Ovary (tissue), 9 donors: ENCODE measurements around the gene DGCR8. TPM values are rescaled to one million over a fixed set of nuclear protein-coding genes. Genes with fewer than 3 reads are reported as not detected.

ENCODE experiments used
- DNase-seq, 5 donors: peaks; one replicate each; pipeline ENCODE4 v3.0.0-alpha.2; 2019 to 2020
- H3K27ac ChIP-seq, 2 donors: fragments of 200-600 bp; one replicate each; pipeline versions ENCODE4 v1.5.1 to v1.8.0; 2019 to 2022
- H3K27me3 ChIP-seq: fragments of 200-600 bp; one replicate; pipeline ENCODE4 v1.8.0; 2022
- H3K36me3 ChIP-seq: fragments of 200-600 bp; sonication (generic); one replicate; pipeline ENCODE4 v1.5.1; 2019
- H3K4me1 ChIP-seq: one replicate; pipeline ENCODE4 v1.8.1; 2013; ENCODE audit warnings: mild to moderate bottlenecking, moderate library complexity; ENCODE audit not compliant: insufficient read depth
- H3K4me3 ChIP-seq: fragments of 200-600 bp; sonication (generic); one replicate; pipeline ENCODE4 v1.5.1; 2017
- H3K9me3 ChIP-seq, 2 donors: fragments of 200-600 bp in 1 of 2; sonication (generic) in 1 of 2; one replicate each; pipeline versions ENCODE4 v1.5.1 to v1.8.1; 2013 to 2019; ENCODE audit warnings: mild to moderate bottlenecking in 1 of 2, moderate library complexity in 1 of 2
- EP300 ChIP-seq: sonication (generic); formaldehyde crosslinking; IDR thresholded peaks from one replicate; pipeline ENCODE4 v1.6.1; 2017; ENCODE audit warnings: antibody characterized with exemption
- POLR2A ChIP-seq: fragments of 450-650 bp; IDR thresholded peaks from one replicate; pipeline ENCODE4 v1.6.1; 2017; ENCODE audit warnings: antibody characterized with exemption, mild to moderate bottlenecking, moderate library complexity
- whole genome bisulfite sequencing, 3 donors: extraction: QIAGEN DNeasy Blood & Tissue Kit in 1 of 3; methylation state at CpG; one replicate each; pipeline versions ENCODE4 v1.1.5 to v1.1.7; 2013 to 2017; 5-methylcytosine and 5-hydroxymethylcytosine counted together
- intact Hi-C, 4 donors: fragments of 100-400 bp; cut with DNase I; formaldehyde crosslinking; loops; one replicate each; pipeline versions ENCODE4 v1.11.0 to v1.15.1; 2022 to 2023
- polyA plus RNA-seq, 2 donors: library from polyadenylated mRNA; stranded (reverse); fragments of 200-250 nt in 1 of 2; fragments of 350-450 nt in 1 of 2; fragmentation: Illumina TruSeq in 1 of 2; extraction: RNeasy Lipid Tissue Mini Kit (QIAGEN cat#74804) in 1 of 2; gene quantifications; one replicate each; pipeline ENCODE4 v1.2.3, GENCODE V29; 2013 to 2014
- total RNA-seq, 7 donors: library from RNA; depleted of rRNA in 2 of 7; stranded (reverse); fragments of >200 nt in 2 of 7; fragmentation: NEBNext Ultra II Directional in 3 of 7; extraction: Animal tissue kit (Norgen Biotek cat#: 25700) in 3 of 7; gene quantifications; one replicate each; pipeline versions ENCODE4 v1.1.0 to v1.2.4, GENCODE V29; 2016 to 2023
- TF ChIP-seq, protein P1 (sequence below), 3 donors: fragments of 450-650 bp in 2 of 3; fragments of 200-600 bp in 1 of 3; IDR thresholded peaks; one replicate each; pipeline versions ENCODE4 v1.5.1 to v1.8.0; 2016 to 2022; ENCODE audit warnings: antibody characterized with exemption in 3 of 3, mild to moderate bottlenecking in 1 of 3
- donor health status: DM: no; HTN: no; CAD: no; lungs with moderate emphysema.
- donor health status: DM: no; HTN: no; CAD: no.
- donor health status: Bipolar disorder and iron deficiency.
- donor health status: DM: yes; HTN: yes; CAD: no.
- donor health status: DM: no; HTN: no; CAD: no.
- donor health status: DM: yes; HTN: yes; CAD: no.

Gene DGCR8
- total and polyA plus RNA-seq, 9 donors, result 15.9 to 46.5 (median 37.6) TPM

DNA sequence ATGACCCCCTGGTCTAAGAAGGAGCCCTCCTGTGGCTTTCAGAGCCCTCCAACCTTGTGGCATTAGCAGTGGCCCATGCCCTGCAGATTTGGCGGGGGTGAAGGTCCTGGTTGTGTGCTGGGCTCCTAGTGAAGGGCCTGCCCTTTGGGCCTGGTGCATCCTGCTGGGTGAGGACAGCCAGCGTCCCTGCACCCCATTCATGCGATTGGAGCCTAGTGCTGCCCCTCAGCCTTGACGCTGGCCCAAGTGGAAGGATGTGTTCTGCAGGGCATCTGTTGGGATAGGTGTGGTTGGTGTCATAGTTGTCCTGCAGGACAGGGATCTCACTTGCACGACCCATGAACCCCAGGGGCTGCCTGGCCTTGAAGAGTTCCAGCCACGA, 28.1 kb upstream of the DGCR8 start:
- intact Hi-C loops, result no loop called here
- Histone ChIP-seq H3K4me1 (no peaks in the 10 kb centered on the region), H3K27me3 (no peaks in the 10 kb centered on the region), H3K36me3 (no peaks in the 10 kb centered on the region), H3K27ac (no peak overlapping the region), H3K4me3 (no peak overlapping the region), H3K9me3 (no peaks in the 10 kb centered on the region)
- WGBS, 3 donors, result 91 to 93% (median 92%) methylated on average over 6 of the region's 6 CpGs
- no peak for DNase-seq
- TF ChIP-seq POLR2A, result no peak
- no peak for TF ChIP-seq EP300
- TF ChIP-seq, protein P1, sequence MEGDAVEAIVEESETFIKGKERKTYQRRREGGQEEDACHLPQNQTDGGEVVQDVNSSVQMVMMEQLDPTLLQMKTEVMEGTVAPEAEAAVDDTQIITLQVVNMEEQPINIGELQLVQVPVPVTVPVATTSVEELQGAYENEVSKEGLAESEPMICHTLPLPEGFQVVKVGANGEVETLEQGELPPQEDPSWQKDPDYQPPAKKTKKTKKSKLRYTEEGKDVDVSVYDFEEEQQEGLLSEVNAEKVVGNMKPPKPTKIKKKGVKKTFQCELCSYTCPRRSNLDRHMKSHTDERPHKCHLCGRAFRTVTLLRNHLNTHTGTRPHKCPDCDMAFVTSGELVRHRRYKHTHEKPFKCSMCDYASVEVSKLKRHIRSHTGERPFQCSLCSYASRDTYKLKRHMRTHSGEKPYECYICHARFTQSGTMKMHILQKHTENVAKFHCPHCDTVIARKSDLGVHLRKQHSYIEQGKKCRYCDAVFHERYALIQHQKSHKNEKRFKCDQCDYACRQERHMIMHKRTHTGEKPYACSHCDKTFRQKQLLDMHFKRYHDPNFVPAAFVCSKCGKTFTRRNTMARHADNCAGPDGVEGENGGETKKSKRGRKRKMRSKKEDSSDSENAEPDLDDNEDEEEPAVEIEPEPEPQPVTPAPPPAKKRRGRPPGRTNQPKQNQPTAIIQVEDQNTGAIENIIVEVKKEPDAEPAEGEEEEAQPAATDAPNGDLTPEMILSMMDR (IDR thresholded peaks at IDR 0.05), result no peak

- no peak for DNase-seq
- no peaks in the 10 kb centered on the region for H3K4me1 ChIP-seq
- no peaks in the 10 kb centered on the region for H3K36me3 ChIP-seq
- intact Hi-C loops, result no loop called here
- H3K27me3 ChIP-seq, result no peaks in the 10 kb centered on the region
- H3K27ac ChIP-seq, result no peak overlapping the region
- H3K9me3 ChIP-seq, result no peaks in the 10 kb centered on the region
- no peak for TF ChIP-seq POLR2A
- TF ChIP-seq, protein P1 (IDR thresholded peaks at IDR 0.05), result no peak
- no peak for TF ChIP-seq EP300
- 89 to 91% (median 90%) methylated on average over 26 of the region's 26 CpGs for whole genome bisulfite sequencing, 3 donors
- no peak overlapping the region for H3K4me3 ChIP-seq
Measured at GRCh38 chr22:20052309-20053259, 27.5 kb upstream of the DGCR8 start.

DNA sequence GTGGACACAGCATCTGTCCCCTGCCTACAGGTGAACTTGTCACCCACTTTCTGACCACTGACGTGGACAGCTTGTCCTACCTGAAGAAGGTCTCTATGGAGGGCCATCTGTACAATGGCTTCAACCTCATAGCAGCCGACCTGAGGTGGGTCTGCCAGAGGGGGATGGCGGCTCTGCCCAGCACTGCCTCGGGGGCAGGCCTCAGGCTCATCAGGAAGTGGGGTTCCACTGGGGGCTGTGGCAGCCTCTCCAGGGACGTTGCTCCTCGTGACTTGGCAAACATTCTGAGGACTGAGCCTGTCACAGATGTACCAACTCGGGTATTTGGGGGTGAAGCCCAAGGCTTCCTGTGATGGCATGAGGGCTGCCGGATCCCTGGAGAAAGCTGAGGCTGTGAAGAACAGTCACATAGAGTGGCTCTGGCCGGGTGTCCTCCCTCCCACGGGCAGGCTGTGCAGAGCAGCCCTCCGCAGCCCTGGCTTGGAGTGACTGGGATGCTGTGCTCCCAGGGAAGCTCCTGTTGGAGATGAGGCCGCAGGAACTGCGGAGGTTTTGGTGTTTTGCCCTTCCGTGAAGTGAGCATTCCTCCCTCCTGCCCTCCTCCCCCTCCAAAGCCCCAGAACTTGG, 26.5 kb upstream of the DGCR8 start:
- no peak for DNase-seq
- WGBS, 3 donors, result 80 to 82% (median 80%) methylated on average over 14 of the region's 14 CpGs
- H3K27ac ChIP-seq, result no peak overlapping the region
- intact Hi-C loops, result no loop called here
- no peak overlapping the region for H3K4me3 ChIP-seq
- no peaks in the 10 kb centered on the region for H3K4me1 ChIP-seq
- H3K9me3 ChIP-seq, result no peaks in the 10 kb centered on the region
- H3K36me3 ChIP-seq, result no peaks in the 10 kb centered on the region
- no peaks in the 10 kb centered on the region for H3K27me3 ChIP-seq
- TF ChIP-seq EP300 (no peak), POLR2A (no peak)
- TF ChIP-seq, protein P1 (IDR thresholded peaks at IDR 0.05), result no peak

- Histone ChIP-seq H3K4me1 (no peaks in the 10 kb centered on the region), H3K9me3 (no peaks in the 10 kb centered on the region), H3K4me3 (no peak overlapping the region), H3K27ac (no peak overlapping the region), H3K27me3 (no peaks in the 10 kb centered on the region), H3K36me3 (no peaks in the 10 kb centered on the region)
- TF ChIP-seq, protein P1 (IDR thresholded peaks at IDR 0.05), result no peak
- TF ChIP-seq POLR2A (no peak), EP300 (no peak)
- DNase-seq, result no peak
- WGBS, 3 donors, result 79 to 85% (median 80%) methylated on average over 12 of the region's 12 CpGs
- intact Hi-C loops, result no loop called here
Measured at GRCh38 chr22:20054034-20054427, 26.0 kb upstream of the DGCR8 start.
